SK-N-SH treated with all-trans-retinoic acid at 6 μM for 48 hours (cell line): ENCODE results near the gene RASGEF1C.

Experiments
- ESRRG ChIP-seq: fragments of 250-450 bp; sonication (Bioruptor Pico); IDR thresholded peaks from 2 replicates; pipeline ENCODE4 v1.6.1; 2021; ENCODE audit warnings: mild to moderate bottlenecking
- TOX ChIP-seq: fragments of 250-450 bp; sonication (Bioruptor Pico); IDR thresholded peaks from 2 replicates; pipeline ENCODE4 v1.8.0; 2021; ENCODE audit warnings: mild to moderate bottlenecking, moderate library complexity, borderline replicate concordance

DNA sequence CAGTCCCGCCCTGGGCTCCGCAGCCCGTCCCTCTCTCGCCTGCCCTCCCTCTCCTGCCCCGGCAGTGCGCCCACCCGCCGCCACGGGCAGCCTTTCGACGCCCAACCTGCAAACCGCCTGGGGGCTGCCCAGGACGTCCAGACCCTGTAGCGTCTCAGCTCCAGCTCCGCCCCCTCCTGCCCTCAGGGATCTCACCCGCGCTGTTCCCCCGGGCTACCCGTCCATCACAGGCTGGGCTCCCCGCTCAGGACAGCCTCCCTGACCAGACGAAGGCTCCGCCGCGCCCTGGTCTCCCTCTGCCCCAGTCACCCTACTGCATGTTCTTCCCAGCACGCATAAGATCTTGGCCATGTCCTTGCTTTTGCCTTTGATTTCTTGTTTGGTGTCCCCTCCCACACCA lies 1.4 kb downstream of the RASGEF1C start:
- TF ChIP-seq ESRRG (CRISPR knock-in tag) (no peak), TOX (CRISPR knock-in tag) (no peak)
